GM21529 (cell line): Measurements from ENCODE around the gene TRABD2B.

ENCODE experiments used
- ATAC-seq: cut with Tn5 transposase; IDR thresholded peaks from one replicate; pipeline ENCODE4 v1.9.1; 2021; ENCODE audit not compliant: unreplicated experiment

TRABD2B gene

GRCh38 chr1:47855230-47855629 is 142.0 kb downstream of the TRABD2B start:
- ATAC-seq, result no peak

GRCh38 chr1:47854552-47855144 is 142.5 kb downstream of the TRABD2B start:
- ATAC-seq, result no peak

GRCh38 chr1:47853852-47854251 is 143.3 kb downstream of the TRABD2B start:
- ATAC-seq, result no peak

GRCh38 chr1:47853059-47853458 is 144.1 kb downstream of the TRABD2B start:
- ATAC-seq, result no peak

GRCh38 chr1:47852006-47852718 is 145.0 kb downstream of the TRABD2B start:
- ATAC-seq, result no peak

GRCh38 chr1:47850451-47850850 is 146.7 kb downstream of the TRABD2B start:
- ATAC-seq, result no peak

GRCh38 chr1:47849591-47850261 is 147.5 kb downstream of the TRABD2B start:
- no peak for ATAC-seq

- no peak for ATAC-seq
Observed at GRCh38 chr1:47849005-47849521, 148.1 kb downstream of the TRABD2B start.

GRCh38 chr1:47847763-47848162 is 149.4 kb downstream of the TRABD2B start:
- ATAC-seq, result no peak

- no peak for ATAC-seq
Observed at GRCh38 chr1:47844558-47844955, 152.6 kb downstream of the TRABD2B start.

GRCh38 chr1:47843781-47844557 is 153.2 kb downstream of the TRABD2B start:
- ATAC-seq, result no peak

GRCh38 chr1:47843059-47843458 is 154.1 kb downstream of the TRABD2B start:
- ATAC-seq, result no peak

- no peak for ATAC-seq
Observed at GRCh38 chr1:47842228-47842919, 154.8 kb downstream of the TRABD2B start.

GRCh38 chr1:47841356-47841755 is 155.8 kb downstream of the TRABD2B start:
- ATAC-seq, result no peak

- ATAC-seq, result no peak
Observed at GRCh38 chr1:47840393-47841190, 156.6 kb downstream of the TRABD2B start.

- ATAC-seq, result no peak
Observed at GRCh38 chr1:47839433-47839760, 157.8 kb downstream of the TRABD2B start.

GRCh38 chr1:47838562-47839432 is 158.4 kb downstream of the TRABD2B start:
- no peak for ATAC-seq

GRCh38 chr1:47837866-47838561 is 159.2 kb downstream of the TRABD2B start:
- ATAC-seq, result no peak
